Measurements from ENCODE around the gene NCAM2.

NCAM2 gene

DNA sequence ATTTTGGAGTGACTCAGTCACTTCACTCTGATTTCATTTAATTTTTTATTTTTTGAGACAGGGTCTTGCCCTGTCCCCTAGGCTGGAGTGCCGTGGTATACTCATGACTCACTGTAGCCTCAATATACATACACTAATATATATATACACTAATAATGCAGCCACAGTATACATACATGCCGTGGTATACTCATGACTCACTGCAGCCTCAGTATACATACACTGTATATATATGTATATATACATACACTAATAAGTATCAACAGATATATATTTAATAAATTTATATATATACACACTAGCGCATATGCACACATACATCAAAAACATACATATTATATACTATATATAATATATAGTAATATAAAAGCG lies 149.2 kb downstream of the NCAM2 start:
- no peak overlapping the region for H3K4me3 ChIP-seq (ENCODE audit: low read depth, low read length)
- POLR2A ChIA-PET: no interaction called here
- no peaks in the 10 kb centered on the region for H3K4me1 ChIP-seq (ENCODE audit: control insufficient read depth, insufficient read depth, low read length)
- TF ChIP-seq, protein P1, sequence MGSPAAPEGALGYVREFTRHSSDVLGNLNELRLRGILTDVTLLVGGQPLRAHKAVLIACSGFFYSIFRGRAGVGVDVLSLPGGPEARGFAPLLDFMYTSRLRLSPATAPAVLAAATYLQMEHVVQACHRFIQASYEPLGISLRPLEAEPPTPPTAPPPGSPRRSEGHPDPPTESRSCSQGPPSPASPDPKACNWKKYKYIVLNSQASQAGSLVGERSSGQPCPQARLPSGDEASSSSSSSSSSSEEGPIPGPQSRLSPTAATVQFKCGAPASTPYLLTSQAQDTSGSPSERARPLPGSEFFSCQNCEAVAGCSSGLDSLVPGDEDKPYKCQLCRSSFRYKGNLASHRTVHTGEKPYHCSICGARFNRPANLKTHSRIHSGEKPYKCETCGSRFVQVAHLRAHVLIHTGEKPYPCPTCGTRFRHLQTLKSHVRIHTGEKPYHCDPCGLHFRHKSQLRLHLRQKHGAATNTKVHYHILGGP (tag by site-specific recombination; IDR thresholded peaks at IDR 0.05): no peak
- TF ChIP-seq ZNF174 (tag by site-specific recombination; IDR thresholded peaks at IDR 0.05): no peak
- no peak for TF ChIP-seq ZNF311 (tag by site-specific recombination; IDR thresholded peaks at IDR 0.05; ENCODE audit: borderline replicate concordance)
- TF ChIP-seq ZNF777 (tag by site-specific recombination; IDR thresholded peaks at IDR 0.05; ENCODE audit: borderline replicate concordance): no peak
- TF ChIP-seq, protein P2, sequence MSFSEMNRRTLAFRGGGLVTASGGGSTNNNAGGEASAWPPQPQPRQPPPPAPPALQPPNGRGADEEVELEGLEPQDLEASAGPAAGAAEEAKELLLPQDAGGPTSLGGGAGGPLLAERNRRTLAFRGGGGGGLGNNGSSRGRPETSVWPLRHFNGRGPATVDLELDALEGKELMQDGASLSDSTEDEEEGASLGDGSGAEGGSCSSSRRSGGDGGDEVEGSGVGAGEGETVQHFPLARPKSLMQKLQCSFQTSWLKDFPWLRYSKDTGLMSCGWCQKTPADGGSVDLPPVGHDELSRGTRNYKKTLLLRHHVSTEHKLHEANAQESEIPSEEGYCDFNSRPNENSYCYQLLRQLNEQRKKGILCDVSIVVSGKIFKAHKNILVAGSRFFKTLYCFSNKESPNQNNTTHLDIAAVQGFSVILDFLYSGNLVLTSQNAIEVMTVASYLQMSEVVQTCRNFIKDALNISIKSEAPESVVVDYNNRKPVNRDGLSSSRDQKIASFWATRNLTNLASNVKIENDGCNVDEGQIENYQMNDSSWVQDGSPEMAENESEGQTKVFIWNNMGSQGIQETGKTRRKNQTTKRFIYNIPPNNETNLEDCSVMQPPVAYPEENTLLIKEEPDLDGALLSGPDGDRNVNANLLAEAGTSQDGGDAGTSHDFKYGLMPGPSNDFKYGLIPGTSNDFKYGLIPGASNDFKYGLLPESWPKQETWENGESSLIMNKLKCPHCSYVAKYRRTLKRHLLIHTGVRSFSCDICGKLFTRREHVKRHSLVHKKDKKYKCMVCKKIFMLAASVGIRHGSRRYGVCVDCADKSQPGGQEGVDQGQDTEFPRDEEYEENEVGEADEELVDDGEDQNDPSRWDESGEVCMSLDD (tag by site-specific recombination; IDR thresholded peaks at IDR 0.05): no peak
- TF ChIP-seq ZEB2 (tag by site-specific recombination; IDR thresholded peaks at IDR 0.05): no peak
- no peak for TF ChIP-seq ZNF76 (tag by site-specific recombination; IDR thresholded peaks at IDR 0.05; ENCODE audit: borderline replicate concordance, low read depth)
- no peak for TF ChIP-seq BCL11B (tag by site-specific recombination; IDR thresholded peaks at IDR 0.05; ENCODE audit: low read depth)
- no peak for TF ChIP-seq ZNF629 (tag by site-specific recombination; IDR thresholded peaks at IDR 0.05)
- TF ChIP-seq ZNF658 (tag by site-specific recombination; IDR thresholded peaks at IDR 0.05): no peak
- TF ChIP-seq ZBTB8A (tag by site-specific recombination; IDR thresholded peaks at IDR 0.05): no peak
- no peak for TF ChIP-seq SCRT2 (tag by site-specific recombination; IDR thresholded peaks at IDR 0.05)
- no peak for TF ChIP-seq ZNF112 (tag by site-specific recombination; IDR thresholded peaks at IDR 0.05)
- H3K36me3 ChIP-seq (ENCODE audit: control insufficient read depth in 2 of 2, insufficient read depth in 1 of 2, low read length in 2 of 2): no peaks in the 10 kb centered on the region
- H3K27ac ChIP-seq (ENCODE audit: extremely low read depth, low read depth, low read length): no peak overlapping the region
- H3K9me3 ChIP-seq (ENCODE audit: control insufficient read depth, insufficient read depth, low read depth, low read length): no peaks in the 10 kb centered on the region
- CTCF ChIA-PET: no interaction called here

DNA sequence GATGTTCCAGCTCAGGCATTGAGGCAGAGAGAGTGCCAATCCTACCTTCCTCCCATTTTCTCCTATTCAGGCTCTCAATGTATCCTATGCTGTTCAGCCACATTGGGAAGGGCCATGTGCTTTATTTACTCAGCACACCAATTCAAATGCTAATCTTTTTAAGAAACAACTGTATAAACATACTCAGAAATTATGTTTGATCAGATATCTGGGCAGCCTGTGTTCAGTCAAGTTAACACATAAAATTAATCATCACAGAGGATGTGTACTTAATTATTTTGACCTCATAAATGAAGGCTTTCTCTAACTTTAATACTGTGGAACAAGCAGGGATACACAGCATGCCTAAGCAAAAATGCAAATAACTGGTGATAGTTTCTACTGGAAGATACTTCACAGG lies 149.8 kb downstream of the NCAM2 start:
- ChIA-PET CTCF (no interaction called here), POLR2A (no interaction called here)
- H3K36me3 ChIP-seq (ENCODE audit: control insufficient read depth in 2 of 2, insufficient read depth in 1 of 2, low read length in 2 of 2): no peaks in the 10 kb centered on the region
- TF ChIP-seq ZNF19 (tag by site-specific recombination; IDR thresholded peaks at IDR 0.05; ENCODE audit: low read depth): no peak
- no peak for TF ChIP-seq IKZF3 (tag by site-specific recombination; IDR thresholded peaks at IDR 0.05)
- no peak for TF ChIP-seq ZNF404 (tag by site-specific recombination; IDR thresholded peaks at IDR 0.05)
- no peak for TF ChIP-seq ZXDB (tag by site-specific recombination; IDR thresholded peaks at IDR 0.05)
- TF ChIP-seq ZNF214 (tag by site-specific recombination; IDR thresholded peaks at IDR 0.05; ENCODE audit: borderline replicate concordance): no peak
- TF ChIP-seq, protein P3, sequence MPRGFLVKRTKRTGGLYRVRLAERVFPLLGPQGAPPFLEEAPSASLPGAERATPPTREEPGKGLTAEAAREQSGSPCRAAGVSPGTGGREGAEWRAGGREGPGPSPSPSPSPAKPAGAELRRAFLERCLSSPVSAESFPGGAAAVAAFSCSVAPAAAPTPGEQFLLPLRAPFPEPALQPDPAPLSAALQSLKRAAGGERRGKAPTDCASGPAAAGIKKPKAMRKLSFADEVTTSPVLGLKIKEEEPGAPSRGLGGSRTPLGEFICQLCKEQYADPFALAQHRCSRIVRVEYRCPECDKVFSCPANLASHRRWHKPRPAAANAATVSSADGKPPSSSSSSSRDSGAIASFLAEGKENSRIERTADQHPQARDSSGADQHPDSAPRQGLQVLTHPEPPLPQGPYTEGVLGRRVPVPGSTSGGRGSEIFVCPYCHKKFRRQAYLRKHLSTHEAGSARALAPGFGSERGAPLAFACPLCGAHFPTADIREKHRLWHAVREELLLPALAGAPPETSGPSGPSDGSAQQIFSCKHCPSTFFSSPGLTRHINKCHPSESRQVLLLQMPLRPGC (tag by site-specific recombination; IDR thresholded peaks at IDR 0.05): no peak
- TF ChIP-seq, protein P4, sequence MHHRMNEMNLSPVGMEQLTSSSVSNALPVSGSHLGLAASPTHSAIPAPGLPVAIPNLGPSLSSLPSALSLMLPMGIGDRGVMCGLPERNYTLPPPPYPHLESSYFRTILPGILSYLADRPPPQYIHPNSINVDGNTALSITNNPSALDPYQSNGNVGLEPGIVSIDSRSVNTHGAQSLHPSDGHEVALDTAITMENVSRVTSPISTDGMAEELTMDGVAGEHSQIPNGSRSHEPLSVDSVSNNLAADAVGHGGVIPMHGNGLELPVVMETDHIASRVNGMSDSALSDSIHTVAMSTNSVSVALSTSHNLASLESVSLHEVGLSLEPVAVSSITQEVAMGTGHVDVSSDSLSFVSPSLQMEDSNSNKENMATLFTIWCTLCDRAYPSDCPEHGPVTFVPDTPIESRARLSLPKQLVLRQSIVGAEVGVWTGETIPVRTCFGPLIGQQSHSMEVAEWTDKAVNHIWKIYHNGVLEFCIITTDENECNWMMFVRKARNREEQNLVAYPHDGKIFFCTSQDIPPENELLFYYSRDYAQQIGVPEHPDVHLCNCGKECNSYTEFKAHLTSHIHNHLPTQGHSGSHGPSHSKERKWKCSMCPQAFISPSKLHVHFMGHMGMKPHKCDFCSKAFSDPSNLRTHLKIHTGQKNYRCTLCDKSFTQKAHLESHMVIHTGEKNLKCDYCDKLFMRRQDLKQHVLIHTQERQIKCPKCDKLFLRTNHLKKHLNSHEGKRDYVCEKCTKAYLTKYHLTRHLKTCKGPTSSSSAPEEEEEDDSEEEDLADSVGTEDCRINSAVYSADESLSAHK (tag by site-specific recombination; IDR thresholded peaks at IDR 0.05): no peak
- no peak for TF ChIP-seq ZNF311 (tag by site-specific recombination; IDR thresholded peaks at IDR 0.05; ENCODE audit: borderline replicate concordance)
- no peak for TF ChIP-seq GFI1B (tag by site-specific recombination; IDR thresholded peaks at IDR 0.05)
- TF ChIP-seq SALL2 (tag by site-specific recombination; IDR thresholded peaks at IDR 0.05; ENCODE audit: borderline replicate concordance): no peak
- H3K4me1 ChIP-seq (ENCODE audit: control insufficient read depth, insufficient read depth, low read length): no peaks in the 10 kb centered on the region
- no peak overlapping the region for H3K27ac ChIP-seq (ENCODE audit: extremely low read depth, low read depth, low read length)
- H3K4me3 ChIP-seq (ENCODE audit: low read depth, low read length): no peak overlapping the region
- no peaks in the 10 kb centered on the region for H3K9me3 ChIP-seq (ENCODE audit: control insufficient read depth, insufficient read depth, low read depth, low read length)
